PC-3 (cell line): ENCODE measurements around the gene ARHGAP15. TPM values are rescaled to one million over a fixed set of nuclear protein-coding genes. Genes with fewer than 3 reads are reported as not detected.

Experiments used
- ATAC-seq: fragments of 200-7000 bp; cut with Tn5 transposase; 2 replicates; pipeline ENCODE4 v1.9.1; 2020; ENCODE audit warnings: mild to moderate bottlenecking, moderate library complexity
- BruUV-seq: library from RNA; stranded (reverse); fragments of 400-500 nt; replicated peaks from 2 replicates; lab custom pipeline; 2021; lab: Mats Ljungman, UMichigan
- CTCF ChIA-PET: fragments of 300-600 bp; sonication (Branson Sonifier 250); formaldehyde crosslinking; loops from one replicate; lab custom pipeline; 2022; ENCODE audit warnings: antibody characterized with exemption; lab: Charles Lee
- POLR2A ChIA-PET: fragments of 300-600 bp; sonication (Branson Sonifier 250); formaldehyde crosslinking; loops from one replicate; lab custom pipeline; 2022; ENCODE audit warnings: antibody characterized with exemption; ENCODE audit not compliant: unreplicated experiment; lab: Charles Lee
- DNase-seq: peaks from one replicate; pipeline ENCODE4 v3.0.0-alpha.2; 2015
- H2AFZ ChIP-seq: fragments of 300-600 bp; sonication (generic); 2 replicates; pipeline ENCODE4 v1.6.0; 2016; ENCODE audit warnings: antibody characterized with exemption, low read length
- H3F3A ChIP-seq: fragments of 300-600 bp; sonication (generic); one replicate; pipeline ENCODE4 v1.6.0; 2017; ENCODE audit warnings: antibody characterized with exemption, low read length, control low read depth, mild to moderate bottlenecking; ENCODE audit not compliant: unreplicated experiment
- H3K27ac ChIP-seq: fragments of 300-600 bp; sonication (generic); 2 replicates; pipeline ENCODE4 v1.5.1; 2016; ENCODE audit warnings: mild to moderate bottlenecking, low read length
- H3K27me3 ChIP-seq: fragments of 300-600 bp; sonication (generic); 2 replicates; pipeline ENCODE4 v1.6.1; 2016; ENCODE audit warnings: low read length, mixed read lengths
- H3K36me3 ChIP-seq: fragments of 300-600 bp; sonication (generic); 2 replicates; pipeline ENCODE4 v1.6.1; 2016; ENCODE audit warnings: low read depth, mixed run types, low read length, mixed read lengths
- H3K4me1 ChIP-seq: fragments of 300-600 bp; sonication (generic); 2 replicates; pipeline ENCODE4 v1.5.1; 2016; ENCODE audit warnings: low read length; ENCODE audit not compliant: insufficient read depth
- H3K4me2 ChIP-seq: fragments of 300-600 bp; sonication (generic); 2 replicates; pipeline ENCODE4 v1.6.0; 2016; ENCODE audit warnings: low read length
- H3K4me3 ChIP-seq: fragments of 300-600 bp; sonication (generic); 2 replicates; pipeline ENCODE4 v1.5.1; 2016; ENCODE audit warnings: mild to moderate bottlenecking, low read length, mixed read lengths
- H3K79me2 ChIP-seq: fragments of 300-600 bp; sonication (generic); 2 replicates; pipeline ENCODE4 v1.6.1; 2017; ENCODE audit warnings: low read length, mixed read lengths
- H3K9ac ChIP-seq: fragments of 300-600 bp; sonication (generic); 2 replicates; pipeline ENCODE4 v1.6.0; 2016; ENCODE audit warnings: mild to moderate bottlenecking, low read length
- H3K9me2 ChIP-seq: fragments of 300-600 bp; sonication (generic); replicated peaks from 2 replicates; pipeline ENCODE4 v1.6.1; 2016; ENCODE audit warnings: mixed run types, low read length, mixed read lengths
- H3K9me3 ChIP-seq: fragments of 300-600 bp; sonication (generic); 2 replicates; pipeline ENCODE4 v1.6.1; 2016; ENCODE audit warnings: low read length, mixed read lengths
- H4K20me1 ChIP-seq: fragments of 300-600 bp; sonication (generic); 2 replicates; pipeline ENCODE4 v1.6.1; 2016; ENCODE audit warnings: low read length, mixed read lengths
- EZH2 ChIP-seq: fragments of 300-600 bp; sonication (generic); IDR thresholded peaks from one replicate; pipeline ENCODE4 v1.6.1; 2017; ENCODE audit warnings: antibody characterized with exemption, mild to moderate bottlenecking, low read length; ENCODE audit not compliant: unreplicated experiment
- EZH2phosphoT487 ChIP-seq: fragments of 300-600 bp; sonication (generic); IDR thresholded peaks from 2 replicates; pipeline ENCODE4 v1.6.1; 2018; ENCODE audit warnings: mild to moderate bottlenecking, antibody characterized with exemption, low read length, borderline replicate concordance
- intact Hi-C: fragments of 100-400 bp; cut with micrococcal nuclease; formaldehyde crosslinking; loops from 2 replicates; pipeline ENCODE4 v1.9.0; 2023
- total RNA-seq: library from RNA; depleted of rRNA; stranded (reverse); fragments of >200 nt; gene quantifications from 2 replicates; pipeline ENCODE4 v1.2.3, GENCODE V29; 2014
- TF ChIP-seq, protein P1 (sequence below): fragments of 300-600 bp; sonication (generic); conservative IDR thresholded peaks from 2 replicates; pipeline ENCODE4 v1.5.1; 2017; ENCODE audit warnings: antibody characterized with exemption, low read depth, mild to moderate bottlenecking, low read length

Gene ARHGAP15
- total RNA-seq, 1 experiment from 2014 or later: not detected

DNA sequence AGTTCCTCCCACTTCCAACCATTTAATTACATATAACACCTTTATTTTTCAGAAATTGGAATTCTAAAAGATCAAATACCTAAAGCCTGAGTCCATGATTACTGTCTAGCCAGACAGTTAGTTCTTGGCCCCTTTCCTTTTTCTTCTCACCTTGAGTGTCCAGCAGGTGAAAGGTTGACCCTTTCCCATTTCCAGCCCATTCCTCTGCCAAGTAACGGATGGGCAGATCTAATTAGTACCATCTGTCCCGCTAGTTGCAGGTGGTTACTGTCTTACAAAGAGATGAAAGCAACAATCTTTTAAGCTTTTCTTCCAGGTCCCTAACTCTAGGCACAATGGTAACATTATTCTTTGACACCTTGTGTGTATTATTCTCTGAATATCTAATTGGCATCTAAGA, 506.7 kb downstream of the ARHGAP15 start:
- H3K4me3 ChIP-seq: no peak overlapping the region
- no TSS peak for BruUV-seq
- TF ChIP-seq EZH2 (no peak), EZH2phosphoT487 (no peak)
- TF ChIP-seq, protein P1, sequence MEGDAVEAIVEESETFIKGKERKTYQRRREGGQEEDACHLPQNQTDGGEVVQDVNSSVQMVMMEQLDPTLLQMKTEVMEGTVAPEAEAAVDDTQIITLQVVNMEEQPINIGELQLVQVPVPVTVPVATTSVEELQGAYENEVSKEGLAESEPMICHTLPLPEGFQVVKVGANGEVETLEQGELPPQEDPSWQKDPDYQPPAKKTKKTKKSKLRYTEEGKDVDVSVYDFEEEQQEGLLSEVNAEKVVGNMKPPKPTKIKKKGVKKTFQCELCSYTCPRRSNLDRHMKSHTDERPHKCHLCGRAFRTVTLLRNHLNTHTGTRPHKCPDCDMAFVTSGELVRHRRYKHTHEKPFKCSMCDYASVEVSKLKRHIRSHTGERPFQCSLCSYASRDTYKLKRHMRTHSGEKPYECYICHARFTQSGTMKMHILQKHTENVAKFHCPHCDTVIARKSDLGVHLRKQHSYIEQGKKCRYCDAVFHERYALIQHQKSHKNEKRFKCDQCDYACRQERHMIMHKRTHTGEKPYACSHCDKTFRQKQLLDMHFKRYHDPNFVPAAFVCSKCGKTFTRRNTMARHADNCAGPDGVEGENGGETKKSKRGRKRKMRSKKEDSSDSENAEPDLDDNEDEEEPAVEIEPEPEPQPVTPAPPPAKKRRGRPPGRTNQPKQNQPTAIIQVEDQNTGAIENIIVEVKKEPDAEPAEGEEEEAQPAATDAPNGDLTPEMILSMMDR: no peak
- H3K27me3 ChIP-seq: no peaks in the 10 kb centered on the region
- no peaks in the 10 kb centered on the region for H3K9me2 ChIP-seq
- POLR2A ChIA-PET: interaction anchor here (0.6 kb wide), 1 partner anchor 55 kb away, joined by 4 read pairs; no protein-coding TSS in a partner anchor
- no peaks in the 10 kb centered on the region for H3K4me1 ChIP-seq
- H3K27ac ChIP-seq: no peak overlapping the region
- DNase-seq: no peak
- CTCF ChIA-PET: no interaction called here
- H3K79me2 ChIP-seq: no peaks in the 10 kb centered on the region
- no peaks in the 10 kb centered on the region for H3K36me3 ChIP-seq
- H3K9ac ChIP-seq: no peak overlapping the region
- ATAC-seq: no peak
- no peaks in the 10 kb centered on the region for H4K20me1 ChIP-seq
- no peak overlapping the region for H3K4me2 ChIP-seq
- H2AFZ ChIP-seq: no peak overlapping the region
- intact Hi-C loops: no loop called here
- no peaks in the 10 kb centered on the region for H3F3A ChIP-seq
- H3K9me3 ChIP-seq: no peaks in the 10 kb centered on the region

DNA sequence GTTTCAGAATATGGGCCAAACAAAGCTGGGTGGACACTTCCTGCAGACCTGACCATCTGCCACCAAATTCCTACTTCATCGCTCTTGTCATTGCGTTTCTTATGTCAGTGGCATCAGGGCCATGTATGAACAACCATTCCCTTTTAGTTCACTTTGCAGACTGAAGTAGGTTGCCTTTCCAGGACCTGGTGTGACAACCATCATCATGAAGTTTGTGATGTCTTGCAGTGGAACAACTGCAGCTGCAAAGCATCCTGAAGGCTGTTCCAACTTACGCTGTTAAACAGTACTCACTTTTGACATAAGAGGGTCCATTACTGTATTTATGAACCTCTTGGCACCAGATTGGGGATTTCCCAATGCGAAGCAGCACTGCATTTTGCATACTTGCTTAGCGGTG, 511.6 kb downstream of the ARHGAP15 start:
- Histone ChIP-seq H2AFZ (no peak overlapping the region), H3F3A (no peaks in the 10 kb centered on the region), H3K9ac (no peak overlapping the region), H3K4me2 (no peak overlapping the region), H3K27me3 (no peaks in the 10 kb centered on the region), H3K9me3 (no peaks in the 10 kb centered on the region), H3K27ac (no peak overlapping the region), H3K4me1 (no peaks in the 10 kb centered on the region), H3K36me3 (no peaks in the 10 kb centered on the region), H4K20me1 (no peaks in the 10 kb centered on the region), H3K9me2 (no peaks in the 10 kb centered on the region), H3K4me3 (no peak overlapping the region), H3K79me2 (no peaks in the 10 kb centered on the region)
- DNase-seq (no peak), ATAC-seq (no peak)
- TF ChIP-seq EZH2 (no peak), EZH2phosphoT487 (no peak)
- TF ChIP-seq, protein P1: no peak
- intact Hi-C loops: no loop called here
- BruUV-seq: no TSS peak
- ChIA-PET POLR2A (no interaction called here), CTCF (no interaction called here)

DNA sequence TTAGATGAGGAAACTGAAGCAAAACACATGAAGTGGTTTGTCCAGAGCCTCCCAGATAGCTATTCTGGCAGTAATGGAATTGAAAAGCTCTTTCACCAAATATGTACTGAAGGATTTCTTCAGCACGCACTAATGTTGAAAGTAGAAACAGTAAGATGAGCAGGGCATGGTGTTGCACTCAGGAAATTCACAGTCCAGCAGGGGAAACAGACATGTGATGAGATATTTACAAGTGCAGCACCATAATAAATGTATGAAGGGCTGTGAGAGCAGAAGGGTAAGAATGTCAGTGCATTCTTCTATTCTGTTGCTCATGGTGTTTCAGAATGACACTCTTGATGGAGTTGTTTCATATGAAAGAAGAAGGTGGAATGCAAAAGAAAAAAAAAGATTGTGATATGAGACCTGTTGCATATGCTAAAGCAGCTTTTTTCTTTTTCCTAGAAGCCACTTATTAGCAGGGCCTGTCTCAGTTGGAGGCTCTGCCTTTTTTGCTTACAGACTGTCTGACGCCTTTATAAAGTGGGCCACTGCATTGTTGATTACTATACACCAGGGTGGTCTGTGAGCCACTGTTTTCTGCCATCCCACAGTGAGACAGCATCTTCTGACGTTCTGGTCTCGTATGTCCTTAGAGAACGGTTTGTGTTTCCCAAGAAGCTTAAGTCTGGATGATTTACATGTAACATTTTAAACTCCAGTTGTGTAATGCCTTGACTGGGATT, 516.9 kb downstream of the ARHGAP15 start:
- DNase-seq (no peak), ATAC-seq (no peak)
- Histone ChIP-seq H4K20me1 (no peaks in the 10 kb centered on the region), H3K79me2 (no peaks in the 10 kb centered on the region), H2AFZ (no peak overlapping the region), H3K9me3 (no peaks in the 10 kb centered on the region), H3K27me3 (no peaks in the 10 kb centered on the region), H3K4me3 (no peak overlapping the region), H3K9ac (no peak overlapping the region), H3K9me2 (no peaks in the 10 kb centered on the region; the same call in 1 of the 2 replicates), H3K36me3 (no peaks in the 10 kb centered on the region), H3K27ac (no peak overlapping the region), H3K4me1 (no peaks in the 10 kb centered on the region), H3F3A (no peaks in the 10 kb centered on the region), H3K4me2 (no peak overlapping the region)
- no peak for TF ChIP-seq EZH2phosphoT487
- TF ChIP-seq, protein P1: no peak
- no peak for TF ChIP-seq EZH2
- intact Hi-C loops: no loop called here
- ChIA-PET POLR2A (no interaction called here), CTCF (no interaction called here)
- no TSS peak for BruUV-seq
